Measurements from ENCODE around the gene GRHL1.

- no peak for TF ChIP-seq CTCF (IDR thresholded peaks at IDR 0.05)
- TF ChIP-seq POLR2A (IDR thresholded peaks at IDR 0.05): no peak
- TF ChIP-seq EP300 (IDR thresholded peaks at IDR 0.05): no peak
These were observed 9.5 kb upstream of the GRHL1 start for GRCh38 chr2:9941996-9942390.

Data from ovary (tissue), 3 donors.